ENCODE results near the gene DNAJA3.
"Not testable (repeated sequence)": the region's sequence is repeated elsewhere in the genome, so short reads cannot be mapped to it uniquely, and the experiment has no call there.

The DNAJA3 gene

GRCh38 chr16:4388271-4389021 is 37.2 kb upstream of the DNAJA3 start:
- no peak for DNase-seq

- no peak for DNase-seq
These were observed 36.4 kb upstream of the DNAJA3 start for GRCh38 chr16:4389051-4389955.

GRCh38 chr16:4390266-4391260 is 35.1 kb upstream of the DNAJA3 start:
- no peak for DNase-seq

GRCh38 chr16:4391631-4392381 is 33.9 kb upstream of the DNAJA3 start:
- DNase-seq = no peak

- DNase-seq = no peak
These were observed 33.1 kb upstream of the DNAJA3 start for GRCh38 chr16:4392382-4393239.

GRCh38 chr16:4393240-4393600 is 32.4 kb upstream of the DNAJA3 start:
- no peak for DNase-seq

DNA sequence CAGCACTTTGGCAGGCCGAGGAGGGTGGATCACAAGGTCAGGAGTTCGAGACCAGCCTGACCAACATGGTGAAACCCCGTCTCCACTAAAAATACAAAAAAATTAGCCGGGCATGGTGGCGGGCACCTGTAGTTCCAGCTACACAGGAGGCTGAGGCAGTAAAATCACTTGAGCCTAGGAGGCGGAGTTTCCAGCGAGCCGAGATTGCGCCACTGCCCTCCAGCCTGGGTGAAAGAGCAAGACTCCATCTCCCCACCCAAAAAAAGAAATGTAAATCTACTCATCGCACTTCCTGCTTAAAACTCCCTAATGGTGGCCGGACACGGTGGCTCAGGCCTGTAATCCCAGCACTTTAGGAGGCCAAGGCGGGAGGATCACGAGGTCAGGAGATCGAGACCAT is 31.8 kb upstream of the DNAJA3 start:
- DNase-seq = not testable (repeated sequence)

DNA sequence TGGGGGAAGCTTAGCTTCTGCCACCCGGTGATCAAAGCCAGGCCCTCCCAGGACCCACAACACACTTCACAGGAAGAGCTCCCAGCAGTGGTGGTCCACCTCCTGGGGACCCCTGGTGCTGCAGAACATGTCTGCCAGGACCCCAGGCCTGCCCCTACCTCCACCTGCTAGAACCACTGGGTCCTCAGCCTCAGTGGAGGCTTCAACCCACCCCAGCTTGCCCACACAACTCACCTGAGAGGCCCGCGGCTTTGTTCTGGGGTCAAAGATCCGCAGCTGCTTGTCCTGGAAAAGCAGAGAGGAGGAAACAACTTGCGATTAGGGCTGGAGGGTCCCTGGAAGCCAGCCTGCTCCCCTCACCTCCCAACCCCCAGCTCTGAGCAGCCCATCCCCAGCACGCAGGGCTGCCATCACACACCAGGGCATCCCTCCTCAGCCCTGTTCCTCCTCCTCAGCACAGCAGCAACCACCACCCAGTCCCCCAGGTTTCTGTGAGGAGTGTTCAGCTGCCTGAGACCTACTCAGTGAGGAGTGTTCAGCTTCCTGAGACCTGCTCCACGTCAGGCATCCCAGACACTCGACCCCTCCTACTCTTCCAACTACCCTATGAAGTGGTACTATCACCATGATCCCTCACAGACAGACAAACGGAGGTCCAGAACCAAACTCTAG is 30.5 kb upstream of the DNAJA3 start:
- DNase-seq = no peak

GRCh38 chr16:4399001-4399730 is 26.5 kb upstream of the DNAJA3 start:
- DNase-seq = no peak

DNA sequence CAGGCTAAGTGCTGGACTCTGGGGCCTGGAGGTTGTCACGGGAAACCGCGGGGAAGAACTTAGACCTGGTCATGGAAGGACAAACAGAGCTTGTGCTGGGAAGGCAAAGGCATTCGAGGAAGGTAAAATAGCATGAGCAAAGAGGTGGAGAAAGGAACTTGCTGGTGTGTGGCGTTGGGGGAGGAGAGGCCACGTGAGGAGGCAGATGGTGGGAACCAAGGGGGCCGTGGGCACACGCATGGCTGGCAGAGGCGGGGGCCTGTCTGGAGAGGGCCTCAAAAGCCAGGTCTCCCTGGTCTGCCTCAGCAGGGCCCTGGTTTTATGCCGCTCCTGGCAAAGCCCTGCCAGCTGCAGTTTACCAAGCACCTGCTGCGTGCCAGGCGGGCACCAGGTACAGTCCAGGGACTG is 24.6 kb upstream of the DNAJA3 start:
- no peak for DNase-seq

DNA sequence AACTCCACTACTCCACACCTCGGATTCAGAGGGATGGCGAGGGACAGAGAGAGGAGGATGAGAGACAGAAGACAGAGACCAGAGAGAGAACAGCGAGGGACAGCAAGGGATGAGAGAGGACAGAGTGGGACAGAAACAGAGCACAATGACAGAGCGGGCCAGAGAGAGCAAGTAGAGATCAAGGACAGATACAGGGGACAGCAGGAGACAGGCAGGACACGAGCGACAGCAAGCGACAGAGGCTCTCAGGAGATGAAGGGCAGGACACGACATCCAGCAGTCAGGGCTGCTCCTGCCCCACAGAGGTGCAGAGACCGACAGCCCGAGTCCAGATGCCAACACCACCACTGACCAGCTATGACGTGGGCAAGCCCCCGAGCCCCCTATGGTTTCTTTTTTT is 24.2 kb upstream of the DNAJA3 start:
- DNase-seq = no peak

GRCh38 chr16:4402439-4403132 is 23.1 kb upstream of the DNAJA3 start:
- peak; percentile 20 for DNase-seq

DNA sequence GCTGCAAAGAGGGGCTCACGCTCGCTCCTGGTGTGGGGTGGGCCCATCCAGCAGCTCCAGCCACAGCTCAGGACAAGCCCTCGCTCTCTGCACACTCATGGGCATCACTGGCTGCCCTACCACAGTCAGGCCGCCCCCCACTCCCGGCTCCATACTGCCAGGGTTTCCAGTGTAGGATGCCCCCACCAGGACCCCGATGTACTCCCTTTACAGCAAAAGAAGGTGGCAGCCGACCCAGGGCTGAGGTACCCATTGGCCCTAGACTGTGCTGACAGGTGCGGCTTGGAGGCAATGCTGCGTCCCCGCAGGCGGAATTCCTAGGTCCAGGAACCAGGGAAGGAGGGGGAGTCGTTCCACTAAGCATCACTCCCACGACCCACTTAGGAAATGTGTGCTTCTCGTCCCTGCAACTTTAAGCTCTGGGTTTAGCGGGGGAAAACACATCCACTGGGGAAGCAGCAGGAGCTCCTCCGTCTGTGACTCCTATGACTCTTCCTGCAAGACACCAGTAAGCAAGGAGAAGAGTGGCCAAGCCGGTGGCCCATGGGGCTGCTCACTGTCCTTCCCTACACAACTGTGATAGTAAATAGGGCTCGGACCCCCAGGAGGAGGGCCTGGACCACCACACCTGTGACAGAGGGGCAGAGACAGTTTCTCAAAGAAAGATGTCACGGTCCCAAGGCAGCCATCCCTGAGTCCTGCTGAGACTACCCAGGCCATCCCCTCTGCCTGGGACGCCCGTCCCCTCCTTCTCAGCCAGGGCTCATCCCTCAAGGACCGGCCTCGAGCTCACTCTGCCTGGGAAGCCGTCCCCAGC is 22.3 kb upstream of the DNAJA3 start:
- no peak for DNase-seq

GRCh38 chr16:4404247-4404966 is 21.3 kb upstream of the DNAJA3 start:
- DNase-seq = no peak

- DNase-seq = no peak
These were observed 20.5 kb upstream of the DNAJA3 start for GRCh38 chr16:4404967-4405696.

- no peak for DNase-seq
These were observed 17.9 kb upstream of the DNAJA3 start for GRCh38 chr16:4407543-4408322.
